GM12872 (cell line): ENCODE measurements around the gene WSB1.

Experiments
- TF ChIP-seq, protein P1 (sequence below): IDR thresholded peaks from 3 replicates; pipeline ENCODE4 v1.5.1; 2011; ENCODE audit warnings: low read depth, mild to moderate bottlenecking, low read length, moderate library complexity; ENCODE audit not compliant: insufficient read depth

WSB1 gene

GRCh38 chr17:27320222-27320560 is 26.3 kb downstream of the WSB1 start:
- TF ChIP-seq, protein P1, sequence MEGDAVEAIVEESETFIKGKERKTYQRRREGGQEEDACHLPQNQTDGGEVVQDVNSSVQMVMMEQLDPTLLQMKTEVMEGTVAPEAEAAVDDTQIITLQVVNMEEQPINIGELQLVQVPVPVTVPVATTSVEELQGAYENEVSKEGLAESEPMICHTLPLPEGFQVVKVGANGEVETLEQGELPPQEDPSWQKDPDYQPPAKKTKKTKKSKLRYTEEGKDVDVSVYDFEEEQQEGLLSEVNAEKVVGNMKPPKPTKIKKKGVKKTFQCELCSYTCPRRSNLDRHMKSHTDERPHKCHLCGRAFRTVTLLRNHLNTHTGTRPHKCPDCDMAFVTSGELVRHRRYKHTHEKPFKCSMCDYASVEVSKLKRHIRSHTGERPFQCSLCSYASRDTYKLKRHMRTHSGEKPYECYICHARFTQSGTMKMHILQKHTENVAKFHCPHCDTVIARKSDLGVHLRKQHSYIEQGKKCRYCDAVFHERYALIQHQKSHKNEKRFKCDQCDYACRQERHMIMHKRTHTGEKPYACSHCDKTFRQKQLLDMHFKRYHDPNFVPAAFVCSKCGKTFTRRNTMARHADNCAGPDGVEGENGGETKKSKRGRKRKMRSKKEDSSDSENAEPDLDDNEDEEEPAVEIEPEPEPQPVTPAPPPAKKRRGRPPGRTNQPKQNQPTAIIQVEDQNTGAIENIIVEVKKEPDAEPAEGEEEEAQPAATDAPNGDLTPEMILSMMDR: no peak

- TF ChIP-seq, protein P1: no peak
These were observed 27.5 kb downstream of the WSB1 start for GRCh38 chr17:27321372-27321771.

DNA sequence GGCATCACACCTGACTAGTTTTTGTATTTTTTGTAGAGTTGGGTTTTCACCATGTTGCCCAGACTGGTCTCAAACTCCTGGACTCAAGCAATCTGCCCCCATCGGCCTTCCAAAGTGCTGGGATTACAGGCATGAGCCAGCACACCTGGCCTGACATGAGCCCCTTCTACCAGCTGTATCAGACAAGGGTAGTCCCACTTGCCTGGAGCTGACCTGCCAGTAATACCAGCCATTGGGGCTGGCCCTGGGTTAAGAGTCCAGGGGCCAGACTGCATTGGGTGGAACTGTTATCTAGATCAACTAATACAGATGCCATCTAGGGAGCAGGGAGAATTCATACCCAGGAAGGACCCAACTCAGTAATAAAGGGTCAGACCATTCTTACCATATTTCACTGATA is 28.1 kb downstream of the WSB1 start:
- TF ChIP-seq, protein P1: no peak

GRCh38 chr17:27322690-27323508 is 29.0 kb downstream of the WSB1 start:
- TF ChIP-seq, protein P1: no peak

DNA sequence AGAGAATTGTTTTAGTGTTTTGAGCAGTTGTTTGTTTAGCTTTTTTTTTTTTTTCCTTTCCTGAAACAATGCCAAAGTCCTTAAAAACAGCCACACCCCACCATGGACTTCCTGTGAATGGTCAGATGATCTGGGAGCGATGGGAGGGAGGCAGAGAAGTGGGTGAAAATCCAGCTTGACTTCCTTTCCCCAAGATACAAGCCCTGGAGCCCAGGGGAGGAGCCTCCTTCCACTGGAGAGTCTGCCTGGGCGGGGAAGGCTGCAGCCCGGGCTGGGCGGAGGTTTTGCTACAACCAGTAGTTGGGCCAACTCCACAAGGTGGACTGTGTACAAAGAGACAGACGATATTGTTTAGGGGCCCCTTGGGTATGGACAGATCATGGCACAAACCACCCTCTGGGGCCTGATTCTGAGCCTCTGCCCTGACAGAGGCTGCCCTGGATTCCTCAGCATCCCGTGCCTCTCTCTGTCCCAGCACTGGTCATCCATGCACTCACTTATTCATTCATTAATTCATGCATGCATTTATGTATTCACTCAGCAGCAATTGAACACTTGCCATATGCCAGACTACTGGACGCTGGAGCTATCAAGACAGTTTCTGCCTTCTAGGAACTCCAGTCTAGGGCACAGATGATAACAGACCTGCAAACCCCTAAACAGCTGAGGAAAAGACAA is 29.8 kb downstream of the WSB1 start:
- TF ChIP-seq, protein P1: no peak

- TF ChIP-seq, protein P1: no peak
These were observed 30.9 kb downstream of the WSB1 start for GRCh38 chr17:27324771-27325339.

GRCh38 chr17:27326051-27326450 is 32.1 kb downstream of the WSB1 start:
- TF ChIP-seq, protein P1: no peak
